Adrenal gland (tissue), 12 donors: ENCODE data around the gene ANXA9. TPM values are rescaled to one million over a fixed set of nuclear protein-coding genes. Genes with fewer than 3 reads are reported as not detected.

Experiments used
- DNase-seq, 7 donors: peaks; one replicate each; pipeline ENCODE4 v3.0.0-alpha.2; 2019 to 2020
- H3K27ac ChIP-seq, 5 donors: fragments of 200-600 bp; sonication (generic) in 4 of 5; 1 replicate in 3 of 5; 2 replicates in 2 of 5; pipeline versions ENCODE4 v1.5.1 to v1.8.0; 2016 to 2020; ENCODE audit warnings: mild to moderate bottlenecking in 1 of 5
- H3K27me3 ChIP-seq: fragments of 200-600 bp; 2 replicates; pipeline ENCODE4 v1.8.0; 2021
- H3K36me3 ChIP-seq, 2 donors: fragments of 200-600 bp; replicated peaks in 1 of 2; 1 replicate in 1 of 2; 2 replicates in 1 of 2; pipeline versions ENCODE4 v1.5.1 to v1.8.0; 2018 to 2022
- H3K4me1 ChIP-seq, 2 donors: fragments of 200-600 bp; replicated peaks in 1 of 2; 1 replicate in 1 of 2; 2 replicates in 1 of 2; pipeline versions ENCODE4 v1.5.1 to v1.8.0; 2018 to 2021
- H3K4me3 ChIP-seq, 4 donors: fragments of 200-600 bp; sonication (generic) in 3 of 4; one replicate each; pipeline ENCODE4 v1.5.1; 2016 to 2018
- H3K9me3 ChIP-seq, 3 donors: fragments of 200-600 bp; sonication (generic) in 1 of 3; replicated peaks in 1 of 3; 1 replicate in 2 of 3; 2 replicates in 1 of 3; pipeline versions ENCODE4 v1.5.1 to v1.8.0; 2016 to 2021
- CTCF ChIP-seq, 6 experiments: fragments of 450-650 bp in 4 of 6; fragments of 200-600 bp in 2 of 6; sonication (generic) in 1 of 6; IDR thresholded peaks; 1 replicate in 5 of 6; 2 replicates in 1 of 6; pipeline versions ENCODE4 v1.5.1 to v1.8.0; 2016 to 2021; ENCODE audit warnings: antibody characterized with exemption in 6 of 6, mild to moderate bottlenecking in 2 of 6, moderate library complexity in 1 of 6
- POLR2A ChIP-seq, 2 donors: fragments of 450-650 bp; IDR thresholded peaks; one replicate each; pipeline ENCODE4 v1.6.1; 2017; ENCODE audit warnings: antibody characterized with exemption in 2 of 2, mild to moderate bottlenecking in 2 of 2, moderate library complexity in 1 of 2
- WGBS, 4 donors: extraction: QIAGEN DNeasy Blood & Tissue Kit in 2 of 4; methylation state at CpG; one replicate each; pipeline versions ENCODE4 v1.1.5 to v1.1.7; 2013 to 2017; 5-methylcytosine and 5-hydroxymethylcytosine counted together
- intact Hi-C, 2 donors: fragments of 100-400 bp; cut with DNase I; formaldehyde crosslinking; loops; one replicate each; pipeline versions ENCODE4 v1.14.1 to v1.15.0; 2022 to 2023
- polyA plus RNA-seq, 3 donors: library from polyadenylated mRNA; stranded (reverse); fragments of 200-250 nt in 2 of 3; fragments of 350-450 nt in 1 of 3; fragmentation: Illumina TruSeq in 1 of 3; extraction: RNeasy Lipid Tissue Mini Kit (QIAGEN cat#74804) in 1 of 3; gene quantifications; one replicate each; pipeline ENCODE4 v1.2.3, GENCODE V29; 2013 to 2014
- total RNA-seq, 9 donors: library from RNA; depleted of rRNA in 4 of 9; stranded (reverse); fragments of >200 nt in 4 of 9; fragments of 120-200 nt in 1 of 9; fragmentation: NEBNext Ultra II Directional in 1 of 9; extraction: Animal tissue kit (Norgen Biotek cat#: 25700) in 1 of 9; gene quantifications; one replicate each; pipeline versions ENCODE4 v1.1.0 to v1.2.4, GENCODE V29; 2013 to 2023
- donor health status: healthy with polysubstance abuse.
- donor health status: Bipolar disorder and iron deficiency.
- donor health status: DM: yes; HTN: yes; CAD: no.
- donor health status: DM: no; HTN: no; CAD: no.
- donor health status: DM: no; HTN: no; CAD: no.
- donor health status: DM: yes; HTN: yes; CAD: no.

The ANXA9 gene
- total and polyA plus RNA-seq, 12 donors, result 0.18 to 3.2 (median 0.45) TPM

GRCh38 chr1:151035167-151035566 is 53.1 kb downstream of the ANXA9 start:
- H3K27me3 ChIP-seq, result no peaks in the 10 kb centered on the region
- H3K4me1 ChIP-seq, result no peaks in the 10 kb centered on the region
- H3K9me3 ChIP-seq, result no peaks in the 10 kb centered on the region
- no peak overlapping the region for H3K4me3 ChIP-seq
- TF ChIP-seq CTCF (IDR thresholded peaks at IDR 0.05), result no peak
- no peak for TF ChIP-seq POLR2A (IDR thresholded peaks at IDR 0.05)
- WGBS, 4 donors, result 90 to 97% (median 93%) methylated on average over 3 of the region's 3 CpGs
- no peak overlapping the region for H3K27ac ChIP-seq
- peaks cover 0 to 26% of the 10 kb centered on the region in 2 donors for H3K36me3 ChIP-seq
- intact Hi-C loops, result no loop called here
- no peak for DNase-seq

GRCh38 chr1:151036356-151036755 is 54.3 kb downstream of the ANXA9 start, which contains the start of gene BNIPL:
TSS of gene BNIPL (plus strand) at chr1:151036586. CDS start at chr1:151036726, 140 bp downstream.
- TF ChIP-seq CTCF (IDR thresholded peaks at IDR 0.05), result no peak
- TF ChIP-seq POLR2A (IDR thresholded peaks at IDR 0.05), result no peak
- H3K36me3 ChIP-seq, result peaks cover 0 to 16% of the 10 kb centered on the region in 2 donors
- intact Hi-C loops, result no loop called here
- no peaks in the 10 kb centered on the region for H3K4me1 ChIP-seq
- H3K27me3 ChIP-seq, result no peaks in the 10 kb centered on the region
- no peak within 1 kb of the TSS for H3K4me3 ChIP-seq
- no peak for DNase-seq
- no peak within 1 kb of the TSS for H3K27ac ChIP-seq
- 48 to 67% (median 50%) methylated on average over 2 of the region's 2 CpGs for WGBS, 4 donors
- no peaks in the 10 kb centered on the region for H3K9me3 ChIP-seq

GRCh38 chr1:151037032-151037431 is 54.9 kb downstream of the ANXA9 start:
- no peak for DNase-seq
- Histone ChIP-seq H3K27ac (no peak overlapping the region), H3K4me1 (no peaks in the 10 kb centered on the region), H3K9me3 (no peaks in the 10 kb centered on the region), H3K4me3 (no peak overlapping the region), H3K36me3 (peaks cover 0 to 10% of the 10 kb centered on the region in 2 donors), H3K27me3 (no peaks in the 10 kb centered on the region)
- intact Hi-C loops, result no loop called here
- TF ChIP-seq POLR2A (IDR thresholded peaks at IDR 0.05), result no peak
- no peak for TF ChIP-seq CTCF (IDR thresholded peaks at IDR 0.05)
- WGBS, 4 donors, result 87 to 90% (median 89%) methylated on average over 6 of the region's 6 CpGs

GRCh38 chr1:151039521-151039920 is 57.4 kb downstream of the ANXA9 start:
- no peaks in the 10 kb centered on the region for H3K9me3 ChIP-seq
- no peaks in the 10 kb centered on the region for H3K36me3 ChIP-seq
- no peak overlapping the region for H3K27ac ChIP-seq
- no peak for DNase-seq
- H3K27me3 ChIP-seq, result no peaks in the 10 kb centered on the region
- intact Hi-C loops, result no loop called here
- TF ChIP-seq CTCF (IDR thresholded peaks at IDR 0.05) (no peak), POLR2A (IDR thresholded peaks at IDR 0.05) (no peak)
- no peaks in the 10 kb centered on the region for H3K4me1 ChIP-seq
- no peak overlapping the region for H3K4me3 ChIP-seq
- 85 to 95% (median 91%) methylated on average over 3 of the region's 3 CpGs for WGBS, 4 donors
